Activated CD4-positive, alpha-beta T cell treated with anti-CD3 and anti-CD28 coated beads, Interleukin-2, amount 50 U/mL, for 24 hours (primary cell): ENCODE data around the gene CDH24.
A peak's percentile ranks its signal among the peaks of the same experiment; 100 is the strongest.

Source experiments
- DNase-seq, 2 donors: peaks; one replicate each; pipeline ENCODE4 v3.0.0-alpha.2; 2020; ENCODE audit warnings: low read depth in 1 of 2, low spot score in 1 of 2

CDH24 gene

DNA sequence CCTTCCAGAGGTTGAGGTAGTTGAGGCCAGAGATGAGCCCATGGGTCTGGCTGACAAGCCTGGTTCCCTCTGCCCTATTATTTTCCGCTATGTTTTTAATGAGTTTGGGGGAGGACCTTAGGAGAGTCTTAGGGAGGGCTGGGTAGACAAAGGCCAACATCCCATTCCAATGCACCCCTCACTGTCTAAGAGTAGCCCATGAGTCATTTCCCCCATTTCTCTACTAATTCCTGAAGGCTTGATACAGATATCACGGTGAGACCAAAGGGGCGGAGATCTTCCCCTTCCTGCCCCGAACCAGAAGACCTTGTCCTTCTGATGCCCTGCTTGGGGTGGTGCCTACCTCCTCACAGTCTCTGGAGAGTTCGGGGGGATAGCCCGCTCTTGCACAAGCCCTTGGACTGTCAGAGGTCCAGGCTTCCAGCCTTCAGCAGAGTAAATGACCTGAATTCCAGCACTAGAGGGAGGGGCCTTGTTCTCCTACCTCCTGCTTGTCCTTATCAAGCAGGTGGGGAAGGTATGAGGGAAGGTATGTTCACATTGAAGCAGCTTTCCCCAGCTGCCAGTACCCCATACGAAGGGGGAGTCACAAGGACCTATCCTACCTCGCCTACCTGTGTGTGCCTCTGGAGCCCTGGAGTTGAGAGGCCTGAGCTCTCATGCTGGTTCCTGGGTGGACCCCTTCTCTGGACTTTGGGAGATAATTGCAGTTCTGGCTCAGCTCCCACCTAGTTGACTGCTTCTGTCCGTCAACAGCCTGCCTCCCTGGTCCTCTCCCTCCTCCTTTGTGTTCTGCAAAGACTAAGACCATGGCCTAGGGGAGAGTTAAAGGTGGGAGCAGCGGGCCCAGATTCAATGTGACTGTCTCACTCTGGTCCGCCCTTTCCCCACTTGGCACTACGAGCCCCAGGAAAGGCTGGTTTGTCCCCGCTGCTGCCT lies 11.6 kb downstream of the CDH24 start:
- no peak for DNase-seq

DNA sequence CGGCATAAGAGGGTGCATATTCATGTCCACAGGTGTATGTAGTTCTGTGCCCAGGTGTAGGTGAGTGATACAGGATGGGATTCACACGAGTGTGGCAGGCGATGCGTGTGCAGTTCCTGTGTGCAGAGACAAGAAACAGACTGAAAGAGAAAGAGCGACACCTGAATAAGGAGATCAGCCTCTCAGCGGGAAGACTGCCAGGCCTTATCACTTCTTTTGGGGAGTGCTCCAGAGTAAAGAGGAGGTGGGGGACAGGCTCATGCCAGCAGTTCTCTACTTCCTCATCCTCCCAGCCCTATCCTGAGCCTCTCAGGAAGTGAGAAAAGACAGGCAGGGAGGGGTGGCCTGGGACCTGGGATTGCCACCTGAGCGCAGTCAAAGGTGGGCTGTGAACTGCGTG lies 12.5 kb downstream of the CDH24 start:
- DNase-seq, result no peak

DNA sequence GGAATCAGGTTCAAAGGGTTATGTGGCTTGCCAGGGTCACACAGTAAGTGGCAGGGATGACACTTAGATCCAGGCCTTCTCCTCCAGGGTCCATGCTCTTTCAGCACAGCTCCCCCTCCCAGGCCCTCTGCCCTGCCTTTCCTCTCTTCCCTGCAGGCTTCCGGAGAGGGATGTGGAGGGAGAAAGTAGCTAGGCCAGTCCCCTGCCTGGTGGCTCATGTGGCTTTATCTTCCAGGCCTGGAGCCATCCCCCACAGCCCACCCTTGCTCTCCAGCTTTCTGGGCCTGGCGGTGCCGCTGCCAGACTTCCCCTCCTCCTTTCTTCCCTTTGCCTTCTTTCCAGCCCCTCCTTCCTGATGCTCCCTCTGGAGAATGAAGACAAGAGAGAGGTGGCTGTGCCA lies 13.6 kb downstream of the CDH24 start:
- no peak for DNase-seq

DNA sequence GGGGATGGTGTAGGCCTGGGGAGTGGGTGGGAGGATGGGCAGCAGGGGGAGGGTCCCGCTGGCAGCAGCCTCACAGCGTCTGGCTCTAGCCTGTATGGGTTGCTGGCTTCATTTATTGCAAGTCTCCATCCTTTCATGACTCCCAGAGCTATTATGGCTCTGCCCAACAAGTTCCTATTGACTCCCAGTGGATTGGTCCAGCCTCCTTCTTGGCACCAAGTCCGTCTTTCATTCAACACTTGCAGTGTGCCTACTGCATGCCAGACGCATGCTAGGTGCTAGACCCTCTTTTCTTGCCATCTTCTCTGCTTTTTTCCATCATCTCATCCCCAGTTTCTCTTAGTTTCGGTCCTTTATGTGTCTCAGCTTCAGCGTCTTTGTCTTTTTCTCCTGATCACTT lies 14.2 kb downstream of the CDH24 start:
- DNase-seq, result no peak

DNA sequence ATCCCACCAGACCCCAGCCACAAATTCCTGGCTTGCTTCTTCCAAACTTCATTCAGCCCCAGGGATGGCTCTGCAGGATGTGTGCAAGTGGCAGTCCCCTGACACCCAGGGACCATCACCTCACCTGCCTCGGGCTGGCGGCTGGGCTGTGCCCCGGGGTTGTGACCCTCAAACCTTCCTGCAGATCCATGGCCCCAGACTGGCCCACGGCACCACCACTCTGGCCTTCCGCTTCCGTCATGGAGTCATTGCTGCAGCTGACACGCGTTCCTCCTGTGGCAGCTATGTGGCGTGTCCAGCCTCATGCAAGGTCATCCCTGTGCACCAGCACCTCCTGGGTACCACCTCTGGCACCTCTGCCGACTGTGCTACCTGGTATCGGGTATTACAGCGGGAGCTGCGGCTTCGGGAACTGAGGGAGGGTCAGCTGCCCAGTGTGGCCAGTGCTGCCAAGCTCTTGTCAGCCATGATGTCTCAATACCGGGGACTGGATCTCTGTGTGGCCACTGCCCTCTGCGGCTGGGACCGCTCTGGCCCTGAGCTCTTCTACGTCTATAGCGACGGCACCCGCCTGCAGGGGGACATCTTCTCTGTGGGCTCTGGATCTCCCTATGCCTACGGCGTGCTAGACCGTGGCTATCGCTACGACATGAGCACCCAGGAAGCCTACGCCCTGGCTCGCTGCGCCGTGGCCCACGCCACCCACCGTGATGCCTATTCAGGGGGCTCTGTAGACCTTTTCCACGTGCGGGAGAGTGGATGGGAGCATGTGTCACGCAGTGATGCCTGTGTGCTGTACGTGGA lies 15.0 kb downstream of the CDH24 start, which contains the start of gene PSMB11:
Gene PSMB11, plus strand, starts transcription at position 51 of the 804 bp plus-strand sequence. Its CDS starts 14 bp downstream, at position 65.
- no peak for DNase-seq

DNA sequence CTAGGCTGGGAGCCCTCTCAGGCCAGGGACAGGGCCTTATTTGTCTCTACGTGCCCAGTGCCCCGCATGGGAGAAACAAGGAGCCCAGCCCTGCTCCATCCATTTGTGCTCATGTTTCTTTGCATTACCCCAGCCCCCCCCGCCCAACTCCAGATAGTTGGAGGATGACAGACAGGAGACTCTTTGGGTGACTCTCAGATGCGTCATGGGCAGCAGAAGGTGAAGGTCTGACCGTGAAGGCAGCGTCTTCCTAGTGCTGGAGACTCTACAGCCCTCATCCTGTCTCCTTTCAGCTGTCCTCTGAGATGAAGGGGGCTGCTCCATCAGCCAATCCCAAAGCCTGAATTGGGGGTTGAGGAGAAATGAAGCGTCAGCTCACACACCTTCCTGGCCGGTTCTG lies 15.6 kb downstream of the CDH24 start:
- no peak for DNase-seq

DNA sequence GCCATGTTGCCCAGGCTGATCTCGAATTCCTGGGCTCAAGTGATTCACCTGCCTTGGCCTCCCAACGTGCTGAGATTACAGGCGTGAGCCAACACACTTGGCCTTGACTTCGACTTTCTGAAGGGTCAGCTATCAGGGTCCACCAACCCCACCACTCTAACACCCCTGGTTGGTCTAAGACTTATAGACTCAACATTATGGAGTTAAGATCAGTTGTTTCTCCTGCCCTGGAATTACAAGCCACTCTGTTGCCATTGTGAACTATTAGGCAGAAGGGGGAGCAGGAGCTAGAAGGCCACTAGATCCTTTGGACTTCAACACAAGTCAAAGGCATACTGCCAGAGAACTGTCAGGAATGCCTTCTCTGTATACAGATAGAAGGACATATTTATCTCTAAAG lies 17.2 kb downstream of the CDH24 start:
- no peak for DNase-seq

DNA sequence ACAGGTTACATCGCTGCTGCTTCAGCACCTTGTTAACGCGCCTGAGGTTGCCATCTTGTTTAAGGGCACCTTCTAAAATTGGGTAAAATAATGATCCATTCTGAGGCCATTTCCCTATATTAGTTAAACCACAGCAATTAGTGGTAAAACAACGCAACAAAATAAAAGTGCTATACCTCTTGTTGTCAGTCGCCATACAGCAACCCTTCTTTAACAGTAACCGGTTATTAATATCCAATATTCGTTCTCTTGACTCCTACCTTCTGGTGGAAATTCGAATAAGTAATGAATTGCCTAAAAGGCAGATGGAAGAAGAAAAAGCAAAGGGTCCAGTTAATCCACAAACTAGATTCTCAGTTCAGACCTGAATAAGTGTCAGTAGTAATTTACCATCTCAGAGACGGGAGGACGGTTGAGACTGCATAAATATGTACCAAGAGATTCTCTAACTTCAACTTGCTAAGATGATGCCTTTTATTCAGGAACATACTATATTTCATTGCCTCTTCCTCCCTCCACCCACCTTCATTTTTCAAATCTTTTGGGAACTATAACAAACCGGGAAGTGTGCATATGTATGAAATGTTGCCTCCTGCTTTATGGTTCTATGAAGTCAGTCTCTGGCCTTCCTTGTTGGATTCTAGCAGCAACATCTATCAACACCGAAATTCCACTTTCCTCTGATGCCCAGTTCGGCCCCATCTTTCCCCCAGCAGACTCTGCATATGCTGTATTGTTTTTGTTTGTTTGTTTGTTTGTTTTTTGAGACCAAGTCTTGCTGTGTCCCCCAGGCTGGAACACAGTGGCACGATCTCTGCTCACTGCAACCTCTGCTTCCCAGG lies 21.8 kb downstream of the CDH24 start:
- no peak for DNase-seq

DNA sequence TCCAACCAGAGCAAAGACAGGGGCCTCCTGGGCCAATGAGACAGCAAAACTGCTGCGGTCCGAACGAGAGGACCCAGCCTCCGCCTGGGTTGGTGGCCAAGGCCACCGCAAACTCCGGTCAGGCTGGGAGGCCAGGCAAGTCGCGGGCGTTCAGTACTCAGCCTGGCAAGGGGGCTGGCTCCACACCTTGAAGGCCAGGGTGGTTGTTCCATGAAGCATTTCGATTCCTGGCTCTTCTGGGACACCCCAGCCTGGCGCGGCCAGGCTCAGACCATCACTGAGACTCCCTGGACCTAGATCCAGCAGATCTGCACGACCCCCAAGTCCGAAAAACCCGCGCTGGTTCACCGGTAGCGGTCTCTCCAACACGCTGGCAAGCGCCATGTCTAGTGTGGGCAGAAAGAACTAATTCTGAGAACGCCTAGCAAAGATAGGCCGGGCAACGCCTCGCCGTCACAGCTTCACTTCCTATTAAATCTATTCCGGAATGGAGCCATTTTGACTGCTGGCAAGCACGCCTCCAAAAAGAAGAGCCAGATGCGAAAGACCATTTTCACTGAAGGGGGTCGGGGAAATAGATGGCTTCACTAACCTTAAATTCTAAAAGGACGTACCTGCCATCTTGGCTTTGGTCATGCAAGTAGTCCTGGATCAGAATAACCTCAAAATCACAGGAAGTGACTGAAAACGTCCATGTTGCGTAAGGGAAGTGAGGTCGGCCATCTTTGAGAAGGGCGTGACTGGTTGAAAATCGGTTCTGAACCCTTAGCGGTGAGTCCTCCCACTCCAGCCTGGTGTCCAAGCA lies 22.6 kb downstream of the CDH24 start, which contains the start of gene PSMB5:
Gene PSMB5, minus strand, starts transcription at position 403 of the 805 bp plus-strand sequence. Its CDS starts 19 bp downstream, at position 384.
- peak; percentile 72 to 87 for DNase-seq

DNA sequence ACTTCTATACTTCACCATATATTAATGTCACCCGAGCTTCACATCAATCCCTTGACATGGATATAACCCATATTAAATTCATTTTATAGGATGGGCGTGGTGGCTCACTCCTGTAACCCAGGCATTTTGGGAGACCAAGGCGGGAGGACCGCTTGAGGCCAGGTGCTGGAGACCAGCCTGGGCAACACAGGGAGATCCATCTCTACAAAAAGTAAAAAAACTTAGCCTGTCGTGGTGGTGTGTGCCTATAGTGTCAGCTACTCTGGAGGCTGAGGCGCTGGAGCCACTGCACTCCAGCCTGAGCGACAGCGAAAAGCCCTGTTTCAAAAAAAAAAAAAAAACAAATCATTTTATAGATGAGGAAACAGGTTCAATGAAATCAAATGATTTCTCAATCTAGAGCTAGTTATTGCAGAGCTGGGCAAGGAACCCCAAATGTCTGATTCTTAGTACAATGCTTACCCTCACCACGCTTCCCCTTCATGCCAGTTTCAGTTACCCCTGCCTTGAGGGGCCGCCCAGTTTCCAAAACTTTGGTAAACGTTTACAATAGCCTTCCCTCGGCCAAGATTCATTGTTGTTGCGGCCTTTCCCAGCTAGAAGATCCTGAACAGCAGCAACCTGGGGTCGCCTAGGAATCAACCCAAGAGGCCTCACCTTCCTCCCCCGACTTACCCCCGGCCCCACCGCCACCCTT lies 23.4 kb downstream of the CDH24 start:
- no peak for DNase-seq

DNA sequence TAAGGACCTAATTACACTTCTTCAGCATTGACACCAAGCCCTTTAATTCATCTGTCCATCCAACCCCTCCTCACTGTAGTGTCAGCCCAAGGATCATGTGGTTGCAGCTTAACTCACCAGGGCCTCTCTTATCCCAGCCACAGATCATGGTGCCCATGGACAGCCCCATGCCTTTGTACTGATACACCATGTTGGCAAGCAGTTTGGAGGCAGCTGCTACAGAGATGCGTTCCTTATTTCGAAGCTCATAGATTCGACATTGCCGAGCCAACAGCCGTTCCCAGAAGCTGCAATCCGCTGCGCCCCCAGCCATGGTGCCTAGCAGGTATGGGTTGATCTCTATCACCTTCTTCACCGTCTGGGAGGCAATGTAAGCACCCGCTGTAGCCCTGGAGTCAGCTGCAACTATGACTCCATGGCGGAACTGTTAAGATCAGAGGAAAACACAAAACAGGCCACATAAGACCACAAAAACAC lies 24.0 kb downstream of the CDH24 start:
- no peak for DNase-seq

DNA sequence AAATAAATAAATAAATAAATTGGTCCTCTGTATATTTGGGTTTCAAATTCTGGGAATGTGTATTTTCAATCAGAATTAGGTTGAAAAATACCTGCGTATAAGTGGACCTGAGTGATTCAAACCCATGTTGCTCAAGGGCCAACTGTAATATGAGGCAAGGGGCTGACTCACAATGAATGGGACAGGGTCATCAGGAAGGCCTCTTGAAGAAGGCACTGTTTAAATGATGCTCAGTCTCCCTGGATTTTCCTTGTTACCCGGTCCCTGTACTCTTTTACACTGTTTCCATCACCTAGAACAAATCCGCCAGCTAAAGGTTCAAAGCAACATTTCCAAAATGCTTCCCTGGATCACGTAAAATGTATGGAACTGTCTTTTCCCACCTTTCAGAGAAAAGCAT lies 26.4 kb downstream of the CDH24 start:
- DNase-seq, result no peak

DNA sequence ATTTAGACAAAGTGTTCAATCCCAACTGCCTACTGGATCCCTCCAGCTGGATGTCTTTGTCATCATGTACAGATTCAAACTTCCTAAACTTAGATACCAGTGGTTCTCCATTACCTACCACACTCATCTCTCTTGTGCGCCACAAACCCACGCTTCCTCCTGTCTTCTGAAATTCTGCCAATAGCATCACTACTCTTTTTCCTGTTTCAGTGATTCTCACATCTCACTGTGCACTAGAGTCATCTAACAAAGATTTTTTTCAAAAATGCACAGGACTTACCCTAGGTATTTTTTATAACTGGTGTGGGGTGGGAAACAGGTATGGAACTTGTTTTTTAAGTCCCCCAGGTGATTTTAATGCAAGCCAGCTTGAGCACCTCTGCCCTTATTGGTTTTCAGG lies 28.5 kb downstream of the CDH24 start:
- no peak for DNase-seq

DNA sequence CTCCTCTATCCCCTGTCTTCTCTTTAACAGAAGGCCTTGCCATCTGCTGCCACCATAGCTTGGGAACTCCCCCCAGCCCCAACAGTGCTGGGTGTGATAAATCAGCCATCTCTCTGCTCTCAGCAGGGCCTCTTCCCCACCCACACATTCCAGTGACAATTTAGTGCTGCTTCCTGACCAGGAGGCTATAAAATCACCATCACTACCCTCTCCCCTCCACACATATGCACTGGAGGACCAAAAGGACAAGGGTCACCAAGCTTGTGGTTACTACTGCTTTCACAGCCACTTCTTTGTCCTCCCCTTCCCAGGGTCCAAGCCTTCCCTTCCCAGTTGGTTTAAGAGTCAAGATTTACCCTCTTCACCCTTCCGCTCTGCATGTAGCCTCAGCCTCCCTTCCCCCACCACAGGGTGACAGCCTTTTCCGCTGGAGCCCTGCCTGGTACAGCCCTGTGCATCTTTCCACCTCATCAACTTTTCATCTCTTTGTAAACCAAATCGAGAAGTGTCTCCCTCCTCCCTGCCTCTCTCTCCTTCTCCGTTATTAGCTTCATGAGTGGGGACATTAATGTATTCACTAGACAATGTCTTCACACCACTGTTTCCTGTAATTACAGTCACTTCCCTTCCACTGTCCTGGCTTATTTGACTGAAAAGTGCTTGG lies 32.0 kb downstream of the CDH24 start:
- DNase-seq, result no peak

DNA sequence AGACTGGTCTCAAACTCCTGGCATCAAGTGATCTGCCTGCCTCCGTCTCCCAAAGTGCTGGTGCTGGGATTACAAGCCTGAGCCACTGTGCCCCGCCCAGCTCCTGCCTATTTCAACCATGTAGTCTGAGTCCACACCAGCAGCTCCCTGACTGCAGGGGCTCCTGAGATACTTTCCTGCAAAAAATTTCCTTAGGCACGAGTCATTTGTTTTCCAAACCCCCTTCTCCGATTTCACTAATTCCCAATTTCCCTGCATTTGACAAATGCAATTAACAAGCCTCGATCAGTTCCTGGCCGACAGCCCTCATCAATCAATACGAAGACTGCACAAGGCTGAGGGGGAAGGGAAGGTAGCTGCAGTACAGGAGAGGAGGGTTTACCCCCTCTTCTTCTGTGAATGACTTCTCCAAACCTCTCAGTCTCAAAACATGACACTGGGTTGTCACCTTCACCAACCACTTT lies 32.7 kb downstream of the CDH24 start:
- no peak for DNase-seq

DNA sequence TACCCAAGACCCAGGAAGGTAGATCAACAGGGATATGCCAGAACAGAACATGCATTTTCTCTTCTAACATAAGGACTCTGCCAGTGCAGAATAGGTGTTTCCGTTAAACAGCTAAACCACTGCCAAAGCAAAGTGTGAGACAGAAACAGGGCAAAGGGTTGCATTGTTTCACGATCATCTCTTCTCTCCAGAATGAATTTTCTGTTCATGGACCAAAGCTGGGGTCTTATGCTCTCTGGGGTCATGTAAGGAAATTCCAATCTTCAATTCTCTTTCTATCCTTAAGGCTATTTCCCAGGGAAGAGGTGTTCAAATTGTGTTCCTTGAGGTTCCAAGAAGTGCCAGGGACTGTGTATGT lies 33.5 kb downstream of the CDH24 start:
- DNase-seq, result no peak

DNA sequence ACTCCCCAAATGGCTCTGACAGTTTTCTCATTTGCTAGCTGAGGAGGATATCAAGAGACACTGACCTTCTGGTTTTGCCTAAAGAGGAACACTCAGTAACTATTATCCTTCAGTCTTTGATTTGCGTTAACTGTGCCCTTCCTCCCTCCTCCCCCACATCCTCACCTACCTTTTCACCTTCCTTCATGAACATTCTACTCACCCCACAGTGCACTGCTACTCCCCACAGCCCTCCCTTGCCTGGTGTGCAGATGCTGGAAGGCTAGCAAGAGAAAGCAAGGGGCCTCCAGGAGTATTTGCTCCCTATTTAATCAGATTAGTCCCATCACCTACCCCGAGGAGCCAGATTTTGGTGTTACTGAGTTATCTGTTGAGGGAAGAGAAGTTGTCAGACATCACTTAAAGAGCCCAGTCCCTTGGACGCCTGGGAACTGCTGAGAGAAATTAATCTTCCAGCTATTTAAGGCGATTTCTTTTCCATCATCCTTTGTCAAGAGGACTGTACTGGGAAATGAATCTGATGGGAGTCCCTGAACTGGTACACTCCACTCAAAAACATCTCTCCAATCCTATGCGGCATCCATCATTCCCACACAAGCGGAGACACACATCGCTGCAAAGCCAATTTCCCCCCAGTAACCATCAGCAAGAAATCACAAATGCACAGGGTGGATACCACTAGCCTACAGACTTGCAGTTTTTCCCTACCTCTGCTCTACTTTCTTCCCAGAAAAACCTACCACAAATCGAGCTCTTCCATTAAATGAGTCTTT lies 34.1 kb downstream of the CDH24 start:
- no peak for DNase-seq

DNA sequence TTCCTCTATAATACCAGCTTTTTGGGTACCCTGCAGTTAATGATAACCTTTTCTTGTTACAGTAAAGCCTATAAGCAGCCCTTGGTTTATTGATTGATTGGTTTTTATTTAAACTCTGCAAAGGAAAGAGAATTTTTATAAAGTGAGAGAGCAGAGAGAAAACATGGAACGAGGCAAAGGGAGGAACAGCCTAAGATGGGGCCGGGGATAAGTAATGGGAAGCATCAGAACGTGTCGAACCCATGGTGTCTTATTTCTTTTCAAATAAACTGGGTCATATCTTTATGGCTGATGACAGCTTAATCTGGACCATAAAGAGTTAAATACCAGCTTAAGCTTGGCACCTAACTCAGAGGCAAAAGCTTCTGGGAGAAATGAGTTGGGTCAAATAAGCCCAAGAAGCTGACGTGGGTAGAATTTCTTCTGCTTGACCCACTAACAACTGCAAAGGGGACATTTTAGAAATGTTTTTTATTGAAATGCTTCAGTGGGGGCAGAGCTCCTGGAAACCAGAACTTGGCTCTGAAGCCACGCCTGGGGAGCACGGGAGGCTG lies 35.4 kb downstream of the CDH24 start:
- DNase-seq, result no peak
